Activated T-helper 2 cell treated with anti-CD3 and anti-CD28 coated beads, Interferon-gamma antibody, Interleukin-2, Interleukin-4, amounts not matched to agents 10 μg/mL and 5 μg/mL and 100 μg/mL, durations not matched to agents 14 hours and 24 hours and 36 hours (primary cell): Measurements from ENCODE around the gene FAM76B. TPM values are rescaled to one million over a fixed set of nuclear protein-coding genes. Genes with fewer than 3 reads are reported as not detected.

Experiments used
- DNase-seq: peaks from one replicate; pipeline ENCODE4 v3.0.0; 2021; ENCODE audit warnings: low spot score
- H3K27ac Mint-ChIP-seq: one replicate; pipeline ENCODE4 v1.8.0; 2021; ENCODE audit warnings: mixed read lengths
- H3K27me3 Mint-ChIP-seq: one replicate; pipeline ENCODE4 v1.8.0; 2021; ENCODE audit warnings: low read depth, mixed read lengths
- H3K36me3 Mint-ChIP-seq: one replicate; pipeline ENCODE4 v1.8.0; 2021; ENCODE audit warnings: low read depth, mixed read lengths
- H3K4me1 Mint-ChIP-seq: one replicate; pipeline ENCODE4 v1.8.0; 2021; ENCODE audit warnings: low read depth, mixed read lengths
- H3K4me3 Mint-ChIP-seq: one replicate; pipeline ENCODE4 v1.8.0; 2021; ENCODE audit warnings: low read depth, mild to moderate bottlenecking, moderate library complexity, mixed read lengths
- H3K9me3 Mint-ChIP-seq: one replicate; pipeline ENCODE4 v1.8.0; 2021; ENCODE audit warnings: mixed read lengths
- intact Hi-C: fragments of 100-400 bp; cut with micrococcal nuclease; formaldehyde crosslinking; loops from one replicate; pipeline ENCODE4 v1.15.1; 2023
- total RNA-seq: library from RNA; stranded (reverse); gene quantifications from 2 replicates; pipeline ENCODE4 v1.2.3, GENCODE V29; 2022

Gene FAM76B
- total RNA-seq, 1 donor from 2014 or later = 46.6 TPM

GRCh38 chr11:95720195-95720594 lies 69.4 kb downstream of the FAM76B start:
- no peaks in the 10 kb centered on the region for H3K9me3 Mint-ChIP-seq
- no peaks in the 10 kb centered on the region for H3K27me3 Mint-ChIP-seq
- H3K27ac Mint-ChIP-seq = no peak overlapping the region
- no peaks in the 10 kb centered on the region for H3K36me3 Mint-ChIP-seq
- DNase-seq = no peak
- H3K4me3 Mint-ChIP-seq = no peak overlapping the region
- intact Hi-C loops = no loop called here
- H3K4me1 Mint-ChIP-seq = peaks cover 32% of the 10 kb centered on the region

Other genes with a start within 250 kb of the FAM76B start
- 88.3 and 94.5 TPM in 2 replicates for gene CEP57, start 716 bp upstream of the FAM76B start, total RNA-seq
- gene MTMR2, start 134.3 kb upstream of the FAM76B start, total RNA-seq = 41.7 and 45.4 TPM in 2 replicates